Esophagus squamous epithelium (tissue), 5 donors: Measurements from ENCODE around the gene CXCL11. TPM values are rescaled to one million over a fixed set of nuclear protein-coding genes. Genes with fewer than 3 reads are reported as not detected.
A peak's percentile ranks its signal among the peaks of the same experiment; 100 is the strongest.

Experiments used
- DNase-seq: peaks from one replicate; lab custom pipeline; 2025; lab: John Stamatoyannopoulos, UW
- H3K27ac ChIP-seq, 4 donors: fragments of 200-600 bp; sonication (generic); one replicate each; pipeline ENCODE4 v1.5.1; 2016 to 2019; ENCODE audit warnings: mild to moderate bottlenecking in 1 of 4
- H3K27me3 ChIP-seq, 4 donors: fragments of 200-600 bp; sonication (generic); 1 replicate in 3 of 4; 2 replicates in 1 of 4; pipeline versions ENCODE4 v1.5.1 to v1.6.0; 2017 to 2021; ENCODE audit warnings: antibody characterized with exemption in 1 of 4
- H3K36me3 ChIP-seq, 3 donors: fragments of 200-600 bp; sonication (generic); one replicate each; pipeline ENCODE4 v1.5.1; 2016 to 2019
- H3K4me1 ChIP-seq, 3 donors: fragments of 200-600 bp; sonication (generic); one replicate each; pipeline ENCODE4 v1.5.1; 2017 to 2019
- H3K4me3 ChIP-seq, 4 donors: fragments of 200-600 bp; sonication (generic); 1 replicate in 3 of 4; 2 replicates in 1 of 4; pipeline ENCODE4 v1.5.1; 2016 to 2019; ENCODE audit warnings: mild to moderate bottlenecking in 2 of 4, moderate library complexity in 1 of 4
- H3K9me3 ChIP-seq, 3 donors: fragments of 200-600 bp; sonication (generic); one replicate each; pipeline ENCODE4 v1.5.1; 2016 to 2019
- POLR2A ChIP-seq, 4 donors: fragments of 450-650 bp; IDR thresholded peaks; one replicate each; pipeline ENCODE4 v1.6.1; 2017; ENCODE audit warnings: antibody characterized with exemption in 4 of 4, mild to moderate bottlenecking in 4 of 4, moderate library complexity in 3 of 4
- WGBS, 2 donors: methylation state at CpG; one replicate each; pipeline ENCODE4 v1.1.5; 2018; 5-methylcytosine and 5-hydroxymethylcytosine counted together
- intact Hi-C: fragments of 100-400 bp; cut with DNase I; formaldehyde crosslinking; loops from one replicate; pipeline ENCODE4 v1.15.0; 2022
- total RNA-seq, 4 donors: library from RNA; depleted of rRNA; stranded (reverse); fragments of >200 nt; gene quantifications; one replicate each; pipeline ENCODE4 v1.1.0, GENCODE V29; 2016
- TF ChIP-seq, protein P1 (sequence below), 6 experiments: fragments of 450-650 bp in 4 of 6; fragments of 200-600 bp in 2 of 6; sonication (generic) in 2 of 6; IDR thresholded peaks; one replicate each; pipeline ENCODE4 v1.5.1; 2016 to 2019; ENCODE audit warnings: antibody characterized with exemption in 6 of 6, mild to moderate bottlenecking in 4 of 6, moderate library complexity in 4 of 6
- donor health status: DM: yes; HTN: yes; CAD: no.

The CXCL11 gene
- total RNA-seq, 4 donors from 2014 or later = 0.26 TPM; not detected in 3

DNA sequence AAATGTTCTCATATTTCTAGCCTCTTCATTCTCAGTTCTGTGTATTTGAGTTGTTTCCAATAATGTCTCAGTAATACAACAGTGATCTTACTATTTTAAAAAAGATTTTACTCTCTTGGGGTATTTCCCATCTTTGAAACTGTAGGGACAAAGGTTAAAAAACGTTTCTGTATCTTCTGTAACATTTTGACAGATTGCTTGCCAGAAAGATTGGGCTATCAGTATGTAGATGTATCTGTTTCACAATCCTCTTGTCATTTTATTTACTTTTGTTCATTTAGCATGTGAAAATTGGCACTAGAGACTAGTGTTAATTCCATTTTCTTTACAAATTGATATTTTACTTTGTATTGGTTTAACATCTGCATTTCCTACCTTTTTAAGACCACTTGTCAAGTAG lies 22.3 kb downstream of the CXCL11 start:
- no peak overlapping the region for H3K27ac ChIP-seq
- no peaks in the 10 kb centered on the region for H3K27me3 ChIP-seq
- no peak overlapping the region for H3K4me3 ChIP-seq
- H3K9me3 ChIP-seq = no peaks in the 10 kb centered on the region
- TF ChIP-seq, protein P1, sequence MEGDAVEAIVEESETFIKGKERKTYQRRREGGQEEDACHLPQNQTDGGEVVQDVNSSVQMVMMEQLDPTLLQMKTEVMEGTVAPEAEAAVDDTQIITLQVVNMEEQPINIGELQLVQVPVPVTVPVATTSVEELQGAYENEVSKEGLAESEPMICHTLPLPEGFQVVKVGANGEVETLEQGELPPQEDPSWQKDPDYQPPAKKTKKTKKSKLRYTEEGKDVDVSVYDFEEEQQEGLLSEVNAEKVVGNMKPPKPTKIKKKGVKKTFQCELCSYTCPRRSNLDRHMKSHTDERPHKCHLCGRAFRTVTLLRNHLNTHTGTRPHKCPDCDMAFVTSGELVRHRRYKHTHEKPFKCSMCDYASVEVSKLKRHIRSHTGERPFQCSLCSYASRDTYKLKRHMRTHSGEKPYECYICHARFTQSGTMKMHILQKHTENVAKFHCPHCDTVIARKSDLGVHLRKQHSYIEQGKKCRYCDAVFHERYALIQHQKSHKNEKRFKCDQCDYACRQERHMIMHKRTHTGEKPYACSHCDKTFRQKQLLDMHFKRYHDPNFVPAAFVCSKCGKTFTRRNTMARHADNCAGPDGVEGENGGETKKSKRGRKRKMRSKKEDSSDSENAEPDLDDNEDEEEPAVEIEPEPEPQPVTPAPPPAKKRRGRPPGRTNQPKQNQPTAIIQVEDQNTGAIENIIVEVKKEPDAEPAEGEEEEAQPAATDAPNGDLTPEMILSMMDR (IDR thresholded peaks at IDR 0.05) = no peak
- TF ChIP-seq POLR2A (IDR thresholded peaks at IDR 0.05) = no peak
- intact Hi-C loops = no loop called here
- peaks cover 6 to 20% (median 13%) of the 10 kb centered on the region in 3 donors for H3K4me1 ChIP-seq
- DNase-seq = no peak
- no peaks in the 10 kb centered on the region for H3K36me3 ChIP-seq
- 6% methylated on average over 1 of the region's 1 CpG for WGBS, 2 donors

DNA sequence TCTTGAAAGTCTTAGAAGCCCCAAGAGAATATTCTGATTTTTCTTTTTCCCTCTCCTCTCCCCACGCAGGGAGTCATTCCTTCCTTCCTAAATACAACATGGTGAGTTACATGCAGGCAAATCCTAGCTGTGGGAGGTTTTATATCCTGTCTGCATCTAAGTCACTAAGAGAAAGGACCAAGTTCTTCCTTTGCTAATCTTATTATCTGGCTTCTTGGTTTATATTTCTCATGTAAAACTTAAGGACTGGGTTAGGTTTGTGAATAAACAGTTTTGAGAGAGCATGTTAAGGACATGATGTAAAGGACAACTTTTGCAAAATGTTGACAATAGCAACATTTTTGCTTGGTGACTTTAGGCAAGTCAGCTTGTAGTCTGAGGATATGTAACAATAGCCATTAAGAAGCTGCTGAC lies 23.5 kb downstream of the CXCL11 start:
- H3K36me3 ChIP-seq = no peaks in the 10 kb centered on the region
- H3K27me3 ChIP-seq = no peaks in the 10 kb centered on the region
- TF ChIP-seq, protein P1 (IDR thresholded peaks at IDR 0.05) = no peak
- TF ChIP-seq POLR2A (IDR thresholded peaks at IDR 0.05) = no peak
- DNase-seq = no peak
- 20 to 25% methylated on average over 1 of the region's 1 CpG for WGBS, 2 donors
- intact Hi-C loops = no loop called here
- H3K27ac ChIP-seq = peak overlapping the region; percentile 6 to 74 (median 65)
- H3K9me3 ChIP-seq = no peaks in the 10 kb centered on the region
- peaks cover 6 to 20% (median 13%) of the 10 kb centered on the region in 3 donors for H3K4me1 ChIP-seq
- peak overlapping the region in 1 of 4 donors; percentile 20 for H3K4me3 ChIP-seq

DNA sequence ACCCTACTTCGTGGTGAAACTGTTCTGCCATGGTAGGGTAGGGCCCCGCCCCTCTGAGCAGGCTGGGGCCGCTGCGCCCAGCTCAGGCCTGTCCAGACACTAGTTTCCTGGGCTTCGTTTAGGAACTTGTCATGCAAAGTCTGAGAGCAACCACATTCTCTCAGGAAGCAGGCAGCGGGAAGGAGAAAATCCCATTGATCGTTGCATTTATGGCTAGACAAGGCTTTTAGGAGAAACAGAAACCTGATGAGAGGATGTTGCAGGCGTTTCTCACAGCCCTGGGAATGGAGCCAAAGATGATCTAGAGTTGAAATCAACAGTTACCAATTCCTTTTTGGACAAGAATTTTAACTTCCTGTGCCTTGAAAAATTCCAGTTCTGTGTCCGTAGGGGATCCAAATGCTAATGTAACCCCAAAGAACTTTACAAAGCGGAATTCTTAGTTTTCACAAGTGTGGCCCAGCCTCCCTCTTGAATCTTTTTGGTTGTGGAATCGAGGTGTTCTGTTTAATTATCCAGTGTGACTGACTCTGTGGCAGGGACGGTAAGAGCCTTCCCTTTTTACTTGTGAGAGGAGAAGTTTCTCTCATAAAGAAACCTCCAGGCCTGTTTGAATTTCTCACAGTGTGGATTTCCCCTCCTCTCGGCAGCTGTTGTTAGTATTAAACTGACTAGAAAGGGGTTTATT lies 24.0 kb downstream of the CXCL11 start:
- WGBS, 2 donors = 13 to 15% methylated on average over 10 to 13 of the region's 13 CpGs
- intact Hi-C loops = no loop called here
- Histone ChIP-seq H3K4me3 (peak overlapping the region in 3 of 4 donors; percentile 20 to 48 (median 20)), H3K27ac (peak overlapping the region; percentile 6 to 74 (median 65)), H3K36me3 (no peaks in the 10 kb centered on the region), H3K27me3 (no peaks in the 10 kb centered on the region), H3K4me1 (peaks cover 6 to 20% (median 13%) of the 10 kb centered on the region in 3 donors), H3K9me3 (no peaks in the 10 kb centered on the region)
- no peak for TF ChIP-seq POLR2A (IDR thresholded peaks at IDR 0.05)
- TF ChIP-seq, protein P1 (IDR thresholded peaks at IDR 0.05) = no peak
- DNase-seq = no peak

DNA sequence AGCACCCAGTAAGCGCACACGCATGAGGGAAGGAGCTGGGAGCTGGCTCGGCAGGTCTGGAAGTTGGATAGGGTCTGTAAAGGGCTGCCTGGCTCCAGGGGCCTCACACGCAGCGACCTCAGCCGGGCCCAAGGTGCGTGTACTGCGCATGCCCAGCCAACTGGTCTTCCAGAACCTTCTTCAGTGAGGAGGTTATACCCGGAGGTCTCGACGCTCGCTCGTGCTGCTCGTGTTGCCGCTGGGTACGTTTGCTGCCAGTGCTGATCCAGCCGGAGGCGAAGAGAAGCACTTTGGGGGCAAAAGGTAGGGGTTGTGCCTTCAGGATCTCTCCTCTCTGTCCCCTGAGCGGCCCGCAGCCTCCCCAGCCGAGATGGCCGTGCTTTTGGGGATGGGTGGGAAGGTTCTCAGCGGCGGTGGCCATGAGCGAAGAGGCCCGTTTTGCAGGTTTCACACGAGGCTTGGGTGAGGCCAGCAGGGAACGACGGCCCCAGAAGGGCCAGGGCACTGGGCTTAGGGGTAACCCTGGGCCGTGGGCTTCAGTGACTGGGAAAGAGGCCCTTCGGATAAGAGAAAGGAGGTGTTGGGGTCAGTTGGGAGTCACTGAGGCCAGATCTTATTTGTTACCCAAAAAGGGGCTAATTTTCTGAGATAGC lies 24.7 kb downstream of the CXCL11 start:
- DNase-seq = no peak
- H3K27ac ChIP-seq = peak overlapping the region in 3 of 4 donors; percentile 64 to 74 (median 66)
- 90 to 91% methylated on average over 2 to 9 of the region's 31 CpGs for WGBS, 2 donors
- no peaks in the 10 kb centered on the region for H3K36me3 ChIP-seq
- H3K4me3 ChIP-seq = peak overlapping the region in 1 of 4 donors; percentile 20
- H3K27me3 ChIP-seq = no peaks in the 10 kb centered on the region
- H3K4me1 ChIP-seq = peaks cover 6 to 20% (median 13%) of the 10 kb centered on the region in 3 donors
- intact Hi-C loops = no loop called here
- TF ChIP-seq, protein P1 (IDR thresholded peaks at IDR 0.05) = no peak
- no peak for TF ChIP-seq POLR2A (IDR thresholded peaks at IDR 0.05)
- no peaks in the 10 kb centered on the region for H3K9me3 ChIP-seq

DNA sequence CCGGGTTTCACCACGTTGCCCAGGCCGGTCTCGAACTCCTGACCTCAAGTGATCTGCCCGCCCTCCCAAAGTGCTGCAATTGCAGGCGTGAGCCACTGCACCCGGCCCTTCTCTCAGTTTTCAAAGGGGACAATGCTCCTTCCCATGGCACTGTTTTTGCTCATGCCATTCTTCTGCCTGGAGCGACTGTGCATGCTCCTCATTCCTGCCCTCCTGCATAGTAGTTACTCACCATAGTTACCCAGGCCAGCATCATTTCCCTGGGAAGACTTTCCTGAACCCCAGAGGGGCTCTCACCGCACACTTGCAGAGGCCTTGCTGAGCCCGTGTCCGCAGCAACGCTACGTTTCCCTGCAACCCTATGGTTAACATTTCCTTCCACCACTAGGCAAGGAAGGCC lies 25.3 kb downstream of the CXCL11 start:
- TF ChIP-seq POLR2A (IDR thresholded peaks at IDR 0.05) = no peak
- TF ChIP-seq, protein P1 (IDR thresholded peaks at IDR 0.05) = no peak
- intact Hi-C loops = no loop called here
- Histone ChIP-seq H3K9me3 (no peaks in the 10 kb centered on the region), H3K36me3 (no peaks in the 10 kb centered on the region), H3K4me3 (no peak overlapping the region), H3K4me1 (peaks cover 6 to 20% (median 13%) of the 10 kb centered on the region in 3 donors), H3K27ac (no peak overlapping the region), H3K27me3 (no peaks in the 10 kb centered on the region)
- no peak for DNase-seq
- 95 to 96% methylated on average over 13 of the region's 13 CpGs for WGBS, 2 donors
